Fibroblast of the aortic adventitia (primary cell): ENCODE measurements around the gene SC5D. TPM values are rescaled to one million over a fixed set of nuclear protein-coding genes. Genes with fewer than 3 reads are reported as not detected.

Experiments
- DNase-seq: peaks from one replicate; pipeline ENCODE4 v3.0.0-alpha.2; 2010; ENCODE audit warnings: low read depth
- H3K4me3 ChIP-seq: 2 replicates; pipeline ENCODE4 v1.5.1; 2011; ENCODE audit warnings: low read depth, mild to moderate bottlenecking, control low read depth, low read length, moderate library complexity
- CTCF ChIP-seq: IDR thresholded peaks from 2 replicates; pipeline ENCODE4 v1.5.1; 2011; ENCODE audit warnings: mild to moderate bottlenecking, low read length, control low read depth, inconsistent platforms; ENCODE audit not compliant: insufficient read depth
- total RNA-seq: library from RNA; depleted of rRNA; stranded (reverse); fragments of >200 nt; gene quantifications from 2 replicates; pipeline ENCODE4 v1.2.3, GENCODE V29; 2012; ENCODE audit warnings: low replicate concordance

SC5D gene
- 18.3 and 43.8 TPM in 2 replicates for total RNA-seq

GRCh38 chr11:121292495-121293287, at the start of gene SC5D:
TSS of gene SC5D (plus strand) at chr11:121292771. CDS start at chr11:121303376, 10,605 bp downstream.
- DNase-seq, result peak; percentile 89
- peak within 1 kb of the TSS; percentile 91 for H3K4me3 ChIP-seq
- TF ChIP-seq CTCF, result no peak

- no peak overlapping the region for H3K4me3 ChIP-seq
- TF ChIP-seq CTCF, result no peak
- DNase-seq, result no peak
Measured at GRCh38 chr11:121244884-121245283, 47.7 kb upstream of the SC5D start.

- TF ChIP-seq CTCF, result no peak
- DNase-seq, result no peak
- no peak overlapping the region for H3K4me3 ChIP-seq
Measured at GRCh38 chr11:121246021-121246768, 46.4 kb upstream of the SC5D start.

GRCh38 chr11:121246769-121247035, 45.9 kb upstream of the SC5D start:
- no peak overlapping the region for H3K4me3 ChIP-seq
- no peak for TF ChIP-seq CTCF
- DNase-seq, result no peak

GRCh38 chr11:121248496-121248895, 44.1 kb upstream of the SC5D start:
- no peak for DNase-seq
- no peak overlapping the region for H3K4me3 ChIP-seq
- TF ChIP-seq CTCF, result no peak

- peak; percentile 81 for TF ChIP-seq CTCF
- peak; percentile 59 for DNase-seq
- H3K4me3 ChIP-seq, result no peak overlapping the region
Measured at GRCh38 chr11:121249039-121249663, 43.4 kb upstream of the SC5D start.
